Astrocyte (in vitro differentiated cells and primary cell): ENCODE data around the gene PEAK1. TPM values are rescaled to one million over a fixed set of nuclear protein-coding genes. Genes with fewer than 3 reads are reported as not detected.

Experiments
- DNase-seq: peaks from one replicate; pipeline ENCODE4 v3.0.0-alpha.2; 2010; ENCODE audit warnings: low read depth
- FAIRE-seq: peaks from 2 replicates; lab custom pipeline; 2011; peaks lifted over from hg19 to GRCh38; lab: Jason Lieb, UNC
- H2AFZ ChIP-seq: 2 replicates; pipeline ENCODE4 v1.6.0; 2012; ENCODE audit warnings: low read depth, low read length, inconsistent platforms
- H3K27ac ChIP-seq: 2 replicates; pipeline ENCODE4 v1.5.1; 2011; ENCODE audit warnings: low read depth, low read length, inconsistent platforms
- H3K27me3 ChIP-seq: 2 replicates; pipeline ENCODE4 v1.6.0; 2011; ENCODE audit warnings: low read length, inconsistent platforms; ENCODE audit not compliant: insufficient read depth
- H3K36me3 ChIP-seq: 2 replicates; pipeline ENCODE4 v1.5.1; 2011; ENCODE audit warnings: low read length, inconsistent platforms; ENCODE audit not compliant: insufficient read depth
- H3K4me1 ChIP-seq: 2 replicates; pipeline ENCODE4 v1.5.1; 2011; ENCODE audit warnings: low read length, inconsistent platforms; ENCODE audit not compliant: insufficient read depth
- H3K4me2 ChIP-seq: 2 replicates; pipeline ENCODE4 v1.6.0; 2012; ENCODE audit warnings: low read length, inconsistent platforms
- H3K4me3 ChIP-seq: 2 replicates; pipeline ENCODE4 v1.5.1; 2011; ENCODE audit warnings: low read depth, mild to moderate bottlenecking, low read length, inconsistent platforms; ENCODE audit not compliant: insufficient read depth
- H3K79me2 ChIP-seq: 2 replicates; pipeline ENCODE4 v1.6.0; 2012; ENCODE audit warnings: mild to moderate bottlenecking, low read length, inconsistent platforms; ENCODE audit not compliant: insufficient read depth
- H3K9ac ChIP-seq: 2 replicates; pipeline ENCODE4 v1.6.0; 2012; ENCODE audit warnings: mild to moderate bottlenecking, low read length, inconsistent platforms
- H3K9me3 ChIP-seq: 2 replicates; pipeline ENCODE4 v1.5.1; 2012; ENCODE audit warnings: low read depth, mild to moderate bottlenecking, low read length, inconsistent platforms; ENCODE audit not compliant: insufficient read depth
- H4K20me1 ChIP-seq: 2 replicates; pipeline ENCODE4 v1.6.0; 2012; ENCODE audit warnings: low read length, inconsistent platforms; ENCODE audit not compliant: insufficient read depth
- H3K27ac Mint-ChIP-seq: one replicate; pipeline ENCODE4 v1.8.0; 2021; ENCODE audit warnings: mild to moderate bottlenecking, mixed read lengths; ENCODE audit not compliant: unreplicated experiment
- H3K27me3 Mint-ChIP-seq: one replicate; pipeline ENCODE4 v1.8.0; 2021; ENCODE audit warnings: low read depth, mixed read lengths; ENCODE audit not compliant: unreplicated experiment
- H3K36me3 Mint-ChIP-seq: one replicate; pipeline ENCODE4 v1.8.0; 2021; ENCODE audit warnings: low read depth, mixed read lengths; ENCODE audit not compliant: unreplicated experiment
- H3K4me1 Mint-ChIP-seq: one replicate; pipeline ENCODE4 v1.8.0; 2021; ENCODE audit warnings: low read depth, mixed read lengths; ENCODE audit not compliant: unreplicated experiment
- H3K4me3 Mint-ChIP-seq: one replicate; pipeline ENCODE4 v1.8.0; 2021; ENCODE audit warnings: mild to moderate bottlenecking, moderate library complexity, mixed read lengths; ENCODE audit not compliant: unreplicated experiment
- H3K9me3 Mint-ChIP-seq: one replicate; pipeline ENCODE4 v1.8.0; 2021; ENCODE audit warnings: mild to moderate bottlenecking, mixed read lengths; ENCODE audit not compliant: unreplicated experiment
- EZH2 ChIP-seq: IDR thresholded peaks from 2 replicates; pipeline ENCODE4 v1.6.1; 2012; ENCODE audit warnings: mild to moderate bottlenecking, low read length, inconsistent platforms; ENCODE audit not compliant: insufficient read depth
- total RNA-seq: library from RNA; stranded (reverse); gene quantifications from 2 replicates; pipeline ENCODE4 v1.2.1, GENCODE V29; 2021
- TF ChIP-seq, protein P1 (sequence below): IDR thresholded peaks from 2 replicates; pipeline ENCODE4 v1.5.1; 2011; ENCODE audit warnings: low read depth, mild to moderate bottlenecking, inconsistent platforms, low read length, moderate library complexity; ENCODE audit not compliant: insufficient read depth

PEAK1 gene
- total RNA-seq, 1 donor from 2014 or later = 62.3 TPM

- H3K27ac ChIP-seq = peak within 1 kb of the TSS; percentile 77
Measured at GRCh38 chr15:77070495-77071304, 349.2 kb downstream of the PEAK1 start, which contains the start of gene TSPAN3. Gene TSPAN3 (minus strand): TSS chr15:77071109. CDS start chr15:77070954, 155 bp downstream.

GRCh38 chr15:77070180-77070494 is 349.8 kb downstream of the PEAK1 start:
- DNase-seq (no peak), FAIRE-seq (no peak)
- peak overlapping the region; percentile 37 for H3K27ac Mint-ChIP-seq

More at GRCh38 chr15:77070495-77071304, 349.2 kb downstream of the PEAK1 start, which contains the start of gene TSPAN3:
- Histone ChIP-seq H3K36me3 (no peaks in the 10 kb centered on the region), H3K79me2 (peaks cover 47% of the 10 kb centered on the region), H3K4me3 (peak within 1 kb of the TSS; percentile 82), H3K27me3 (peaks cover 10% of the 10 kb centered on the region), H3K4me1 (peaks cover 15% of the 10 kb centered on the region), H2AFZ (peak within 1 kb of the TSS; percentile 76), H3K9ac (peak within 1 kb of the TSS; percentile 90), H3K9me3 (no peaks in the 10 kb centered on the region), H4K20me1 (peaks cover 41% of the 10 kb centered on the region), H3K4me2 (peak within 1 kb of the TSS; percentile 99)
- FAIRE-seq (no peak), DNase-seq (peak; percentile 75)
- Mint-ChIP-seq H3K9me3 (no peaks in the 10 kb centered on the region), H3K27me3 (peaks cover 3% of the 10 kb centered on the region), H3K4me3 (peak within 1 kb of the TSS; percentile 92), H3K27ac (peak within 1 kb of the TSS; percentile 60), H3K4me1 (peaks cover 11% of the 10 kb centered on the region), H3K36me3 (no peaks in the 10 kb centered on the region)
- TF ChIP-seq, protein P1, sequence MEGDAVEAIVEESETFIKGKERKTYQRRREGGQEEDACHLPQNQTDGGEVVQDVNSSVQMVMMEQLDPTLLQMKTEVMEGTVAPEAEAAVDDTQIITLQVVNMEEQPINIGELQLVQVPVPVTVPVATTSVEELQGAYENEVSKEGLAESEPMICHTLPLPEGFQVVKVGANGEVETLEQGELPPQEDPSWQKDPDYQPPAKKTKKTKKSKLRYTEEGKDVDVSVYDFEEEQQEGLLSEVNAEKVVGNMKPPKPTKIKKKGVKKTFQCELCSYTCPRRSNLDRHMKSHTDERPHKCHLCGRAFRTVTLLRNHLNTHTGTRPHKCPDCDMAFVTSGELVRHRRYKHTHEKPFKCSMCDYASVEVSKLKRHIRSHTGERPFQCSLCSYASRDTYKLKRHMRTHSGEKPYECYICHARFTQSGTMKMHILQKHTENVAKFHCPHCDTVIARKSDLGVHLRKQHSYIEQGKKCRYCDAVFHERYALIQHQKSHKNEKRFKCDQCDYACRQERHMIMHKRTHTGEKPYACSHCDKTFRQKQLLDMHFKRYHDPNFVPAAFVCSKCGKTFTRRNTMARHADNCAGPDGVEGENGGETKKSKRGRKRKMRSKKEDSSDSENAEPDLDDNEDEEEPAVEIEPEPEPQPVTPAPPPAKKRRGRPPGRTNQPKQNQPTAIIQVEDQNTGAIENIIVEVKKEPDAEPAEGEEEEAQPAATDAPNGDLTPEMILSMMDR = no peak
- TF ChIP-seq EZH2 = no peak

More at GRCh38 chr15:77070180-77070494, 349.8 kb downstream of the PEAK1 start:
- TF ChIP-seq, protein P1 = no peak
- TF ChIP-seq EZH2 = no peak
- H3K36me3 Mint-ChIP-seq = no peaks in the 10 kb centered on the region
- H3K27ac ChIP-seq = peak overlapping the region; percentile 77
- H3K4me1 Mint-ChIP-seq = peaks cover 12% of the 10 kb centered on the region
- H3K4me3 Mint-ChIP-seq = peak overlapping the region; percentile 92
- H3K9me3 ChIP-seq = no peaks in the 10 kb centered on the region
- peaks cover 51% of the 10 kb centered on the region for H3K79me2 ChIP-seq
- H2AFZ ChIP-seq = peak overlapping the region; percentile 69
- peaks cover 16% of the 10 kb centered on the region for H3K4me1 ChIP-seq
- H3K4me3 ChIP-seq = peak overlapping the region; percentile 82
- no peaks in the 10 kb centered on the region for H3K36me3 ChIP-seq
- peaks cover 3% of the 10 kb centered on the region for H3K27me3 Mint-ChIP-seq
- no peaks in the 10 kb centered on the region for H3K9me3 Mint-ChIP-seq
- H3K27me3 ChIP-seq = peaks cover 10% of the 10 kb centered on the region
- H4K20me1 ChIP-seq = peaks cover 44% of the 10 kb centered on the region
- peak overlapping the region; percentile 90 for H3K9ac ChIP-seq
- peak overlapping the region; percentile 99 for H3K4me2 ChIP-seq
